Measurements from ENCODE around the gene UXS1.

Gene UXS1

GRCh38 chr2:106177581-106177980 lies 16.5 kb downstream of the UXS1 start (continued):
- TF ChIP-seq CREB5 (CRISPR knock-in tag; IDR thresholded peaks at IDR 0.05; ENCODE audit: low read depth), result no peak

GRCh38 chr2:106176446-106177099 lies 17.5 kb downstream of the UXS1 start:
- ATAC-seq, result no peak
- no peak for TF ChIP-seq CSDC2 (CRISPR knock-in tag; IDR thresholded peaks at IDR 0.05)
- no peak for TF ChIP-seq GLIS3 (CRISPR knock-in tag; IDR thresholded peaks at IDR 0.05)
- no peak for TF ChIP-seq CREB5 (CRISPR knock-in tag; IDR thresholded peaks at IDR 0.05; ENCODE audit: low read depth)

GRCh38 chr2:106175086-106175850 lies 18.8 kb downstream of the UXS1 start:
- TF ChIP-seq PATZ1 (CRISPR knock-in tag; IDR thresholded peaks at IDR 0.05; ENCODE audit: borderline replicate concordance) (no peak), BACH2 (CRISPR knock-in tag; IDR thresholded peaks at IDR 0.05; ENCODE audit: borderline replicate concordance) (no peak), PPARA (CRISPR knock-in tag; IDR thresholded peaks at IDR 0.05; ENCODE audit: borderline replicate concordance) (no peak), ZFP30 (CRISPR knock-in tag; IDR thresholded peaks at IDR 0.05) (no peak), ZNF565 (CRISPR knock-in tag; conservative IDR thresholded peaks at IDR 0.05; ENCODE audit: low read depth) (no peak)
- no peak for ATAC-seq

GRCh38 chr2:106174056-106174455 lies 20.0 kb downstream of the UXS1 start:
- ATAC-seq, result no peak
- TF ChIP-seq PPARA (CRISPR knock-in tag; IDR thresholded peaks at IDR 0.05; ENCODE audit: borderline replicate concordance) (no peak), ZNF8 (CRISPR knock-in tag; IDR thresholded peaks at IDR 0.05) (no peak), ZFP30 (CRISPR knock-in tag; IDR thresholded peaks at IDR 0.05) (no peak), ZFP3 (CRISPR knock-in tag; IDR thresholded peaks at IDR 0.05) (no peak), BACH2 (CRISPR knock-in tag; IDR thresholded peaks at IDR 0.05; ENCODE audit: borderline replicate concordance) (no peak), TCF4 (CRISPR knock-in tag; IDR thresholded peaks at IDR 0.05; ENCODE audit: borderline replicate concordance) (no peak), ZNF70 (CRISPR knock-in tag; IDR thresholded peaks at IDR 0.05) (no peak), ESRRG (CRISPR knock-in tag; IDR thresholded peaks at IDR 0.05) (no peak), ZNF565 (CRISPR knock-in tag; conservative IDR thresholded peaks at IDR 0.05; ENCODE audit: low read depth) (no peak), ISL1 (CRISPR knock-in tag; IDR thresholded peaks at IDR 0.05) (no peak), ARNTL (CRISPR knock-in tag; IDR thresholded peaks at IDR 0.05; ENCODE audit: borderline replicate concordance, low read depth) (no peak), ZC3H10 (CRISPR knock-in tag; IDR thresholded peaks at IDR 0.05) (no peak), SNAI2 (CRISPR knock-in tag; IDR thresholded peaks at IDR 0.05) (no peak)

- no peak for ATAC-seq
- TF ChIP-seq ZNF565 (CRISPR knock-in tag; conservative IDR thresholded peaks at IDR 0.05; ENCODE audit: low read depth), result no peak
- no peak for TF ChIP-seq TCF4 (CRISPR knock-in tag; IDR thresholded peaks at IDR 0.05; ENCODE audit: borderline replicate concordance)
- TF ChIP-seq PPARA (CRISPR knock-in tag; IDR thresholded peaks at IDR 0.05; ENCODE audit: borderline replicate concordance), result no peak
- no peak for TF ChIP-seq ZFP30 (CRISPR knock-in tag; IDR thresholded peaks at IDR 0.05)
- no peak for TF ChIP-seq PATZ1 (CRISPR knock-in tag; IDR thresholded peaks at IDR 0.05; ENCODE audit: borderline replicate concordance)
These were observed 21.5 kb downstream of the UXS1 start for GRCh38 chr2:106172649-106173048.

Measured in SK-N-SH treated with all-trans-retinoic acid at 6 μM for 48 hours (cell line).